ENCODE measurements around the gene CRHR1.

Gene CRHR1

DNA sequence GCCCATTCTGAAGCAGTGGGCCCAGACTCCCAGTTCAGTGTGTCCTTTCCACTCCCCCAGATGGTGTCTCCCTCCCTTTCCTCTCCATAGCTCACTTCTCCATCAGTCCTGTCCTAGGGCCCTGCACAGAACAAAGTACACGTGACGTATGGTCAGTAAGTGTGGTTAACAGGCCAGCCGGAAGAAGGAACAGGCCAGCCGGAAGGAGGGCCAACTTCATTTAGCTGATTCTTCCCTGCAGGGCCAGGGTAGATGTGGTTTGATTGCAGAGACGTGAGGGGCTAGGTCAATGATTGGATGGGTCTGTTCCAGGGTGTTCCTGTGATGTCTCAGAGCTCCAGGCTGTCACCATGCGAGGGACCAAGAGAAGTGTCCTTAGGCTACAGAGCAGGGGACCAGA, 31.6 kb downstream of the CRHR1 start:
- H3K4me3 ChIP-seq (ENCODE audit: low read length) = no peak overlapping the region
- H3K79me2 ChIP-seq (ENCODE audit: low read length) = no peaks in the 10 kb centered on the region
- H3K9me3 ChIP-seq (ENCODE audit: insufficient read depth, low read length) = no peaks in the 10 kb centered on the region
- no peak overlapping the region for H3K27ac ChIP-seq (ENCODE audit: low read length)
- no peak overlapping the region for H3K9ac ChIP-seq (ENCODE audit: low read length)
- no peaks in the 10 kb centered on the region for H3K4me1 ChIP-seq (ENCODE audit: low read length)
- H3K4me2 ChIP-seq (ENCODE audit: low read length) = no peak overlapping the region
- H3K27me3 ChIP-seq (ENCODE audit: low read depth, low read length) = no peaks in the 10 kb centered on the region
- H3K36me3 ChIP-seq (replicated peaks; ENCODE audit: low read depth, low read length) = no peaks in the 10 kb centered on the region
- no peaks in the 10 kb centered on the region for H4K20me1 ChIP-seq (ENCODE audit: insufficient read depth, low read length)
- no peak overlapping the region for H2AFZ ChIP-seq (ENCODE audit: low read depth, low read length)
- no peak for TF ChIP-seq CTCF (IDR thresholded peaks at IDR 0.05; ENCODE audit: low read depth, low read length)
- TF ChIP-seq EZH2phosphoT487 (IDR thresholded peaks at IDR 0.05; ENCODE audit: low read depth) = no peak

DNA sequence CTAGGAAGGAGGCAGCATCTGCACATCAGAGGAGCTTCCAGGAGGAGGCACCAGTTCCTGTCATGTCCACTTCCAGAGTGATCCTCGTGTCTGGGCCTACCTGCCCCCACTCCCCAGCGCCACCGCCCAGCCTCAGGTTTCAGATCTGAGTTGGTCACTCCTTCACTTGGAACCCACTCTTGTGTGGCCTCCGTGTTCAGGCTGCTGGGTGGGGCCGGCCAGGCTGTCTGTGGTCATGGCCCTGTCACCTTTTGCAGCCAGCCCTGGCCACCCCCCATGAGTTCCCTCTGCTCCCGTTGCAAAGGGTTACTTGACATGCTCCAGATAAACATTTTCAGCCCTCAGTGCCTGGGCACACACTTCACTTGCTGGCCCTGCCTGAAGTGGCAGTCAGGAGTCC, 33.9 kb downstream of the CRHR1 start:
- no peak overlapping the region for H3K4me3 ChIP-seq (ENCODE audit: low read length)
- no peaks in the 10 kb centered on the region for H3K79me2 ChIP-seq (ENCODE audit: low read length)
- no peaks in the 10 kb centered on the region for H3K27me3 ChIP-seq (ENCODE audit: low read depth, low read length)
- H3K9ac ChIP-seq (ENCODE audit: low read length) = no peak overlapping the region
- H3K27ac ChIP-seq (ENCODE audit: low read length) = no peak overlapping the region
- TF ChIP-seq CTCF (IDR thresholded peaks at IDR 0.05; ENCODE audit: low read depth, low read length) = no peak
- no peaks in the 10 kb centered on the region for H4K20me1 ChIP-seq (ENCODE audit: insufficient read depth, low read length)
- H3K4me1 ChIP-seq (ENCODE audit: low read length) = no peaks in the 10 kb centered on the region
- no peak overlapping the region for H3K4me2 ChIP-seq (ENCODE audit: low read length)
- H3K36me3 ChIP-seq (replicated peaks; ENCODE audit: low read depth, low read length) = no peaks in the 10 kb centered on the region
- H2AFZ ChIP-seq (ENCODE audit: low read depth, low read length) = no peak overlapping the region
- no peaks in the 10 kb centered on the region for H3K9me3 ChIP-seq (ENCODE audit: insufficient read depth, low read length)

DNA sequence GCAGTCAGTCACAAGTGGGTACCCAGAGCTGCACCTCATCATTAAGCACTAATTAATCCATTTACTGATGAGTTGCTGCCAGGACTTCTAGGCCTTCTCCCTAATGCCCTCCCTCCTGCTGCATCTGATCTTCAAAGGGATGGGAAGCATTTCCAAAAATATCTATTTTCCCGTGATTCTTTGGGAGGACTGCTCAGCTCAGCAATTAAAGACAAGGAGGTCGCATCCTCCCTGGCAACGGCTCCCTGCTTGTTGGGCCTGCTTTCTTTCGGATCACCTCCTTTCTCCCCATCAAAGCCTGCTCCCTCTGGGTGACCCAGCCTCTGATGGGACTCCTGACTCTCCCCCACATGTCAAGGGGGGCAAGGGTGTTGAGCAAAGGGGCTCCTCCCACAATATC, 34.6 kb downstream of the CRHR1 start:
- Histone ChIP-seq H3K4me3 (ENCODE audit: low read length) (no peak overlapping the region), H4K20me1 (ENCODE audit: insufficient read depth, low read length) (no peaks in the 10 kb centered on the region), H3K9ac (ENCODE audit: low read length) (no peak overlapping the region), H3K79me2 (ENCODE audit: low read length) (no peaks in the 10 kb centered on the region), H3K4me2 (ENCODE audit: low read length) (no peak overlapping the region), H3K27me3 (ENCODE audit: low read depth, low read length) (no peaks in the 10 kb centered on the region), H3K27ac (ENCODE audit: low read length) (no peak overlapping the region), H2AFZ (ENCODE audit: low read depth, low read length) (no peak overlapping the region), H3K36me3 (replicated peaks; ENCODE audit: low read depth, low read length) (no peaks in the 10 kb centered on the region), H3K9me3 (ENCODE audit: insufficient read depth, low read length) (no peaks in the 10 kb centered on the region), H3K4me1 (ENCODE audit: low read length) (no peaks in the 10 kb centered on the region)
- no peak for TF ChIP-seq CTCF (IDR thresholded peaks at IDR 0.05; ENCODE audit: low read depth, low read length)
- TF ChIP-seq EZH2phosphoT487 (IDR thresholded peaks at IDR 0.05; ENCODE audit: low read depth) = no peak

- no peaks in the 10 kb centered on the region for H3K4me1 ChIP-seq (ENCODE audit: low read length)
- no peak overlapping the region for H3K9ac ChIP-seq (ENCODE audit: low read length)
- H4K20me1 ChIP-seq (ENCODE audit: insufficient read depth, low read length) = no peaks in the 10 kb centered on the region
- H3K4me2 ChIP-seq (ENCODE audit: low read length) = no peak overlapping the region
- H3K27ac ChIP-seq (ENCODE audit: low read length) = no peak overlapping the region
- H2AFZ ChIP-seq (ENCODE audit: low read depth, low read length) = no peak overlapping the region
- TF ChIP-seq CTCF (IDR thresholded peaks at IDR 0.05; ENCODE audit: low read depth, low read length) (no peak), EZH2phosphoT487 (IDR thresholded peaks at IDR 0.05; ENCODE audit: low read depth) (no peak)
- H3K36me3 ChIP-seq (replicated peaks; ENCODE audit: low read depth, low read length) = no peaks in the 10 kb centered on the region
- H3K9me3 ChIP-seq (ENCODE audit: insufficient read depth, low read length) = no peaks in the 10 kb centered on the region
- H3K4me3 ChIP-seq (ENCODE audit: low read length) = no peak overlapping the region
- H3K27me3 ChIP-seq (ENCODE audit: low read depth, low read length) = no peaks in the 10 kb centered on the region
- H3K79me2 ChIP-seq (ENCODE audit: low read length) = no peaks in the 10 kb centered on the region
These were observed 35.5 kb downstream of the CRHR1 start for GRCh38 chr17:45819632-45820031.

Data from OCI-LY3 (cell line).